Measurements from ENCODE around the gene SRGN. TPM values are rescaled to one million over a fixed set of nuclear protein-coding genes. Genes with fewer than 3 reads are reported as not detected.
"Not testable (repeated sequence)": the region's sequence is repeated elsewhere in the genome, so short reads cannot be mapped to it uniquely, and the experiment has no call there.

SRGN gene, protein sequence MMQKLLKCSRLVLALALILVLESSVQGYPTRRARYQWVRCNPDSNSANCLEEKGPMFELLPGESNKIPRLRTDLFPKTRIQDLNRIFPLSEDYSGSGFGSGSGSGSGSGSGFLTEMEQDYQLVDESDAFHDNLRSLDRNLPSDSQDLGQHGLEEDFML
- total RNA-seq = 10 to 100 TPM; 52.7 to 55.7 TPM

GRCh38 chr10:69087590-69088470 is at the start of gene SRGN:
Gene SRGN, plus strand, starts transcription at chr10:69088103. Its CDS starts 55 bp downstream, at chr10:69088158.
- ATAC-seq (peak; percentile 71), DNase-seq (peak; percentile 40 to 86 (median 57))
- WGBS, 2 donors = 27 to 45% methylated on average over 10 of the region's 10 CpGs
- Histone ChIP-seq H3K27me3 (no peaks in the 10 kb centered on the region), H3K27ac (peak within 1 kb of the TSS in 3 of 4 donors; percentile 36 to 76 (median 57)), H3K9me3 (no peaks in the 10 kb centered on the region), H3K4me3 (no peak within 1 kb of the TSS), H3K4me1 (peaks cover under 1% of the 10 kb centered on the region), H3K36me3 (replicated peaks in 1 of 2; ENCODE audit: insufficient read depth in 1 of 2, low read depth in 2 of 2) (no peaks in the 10 kb centered on the region)
- intact Hi-C loops (cut with DNase I) = no loop called here
- no peak for TF ChIP-seq CTCF (IDR thresholded peaks at IDR 0.05)
- peak; percentile 13 to 87 (median 69) for TF ChIP-seq POLR2A (IDR thresholded peaks at IDR 0.05)

DNA sequence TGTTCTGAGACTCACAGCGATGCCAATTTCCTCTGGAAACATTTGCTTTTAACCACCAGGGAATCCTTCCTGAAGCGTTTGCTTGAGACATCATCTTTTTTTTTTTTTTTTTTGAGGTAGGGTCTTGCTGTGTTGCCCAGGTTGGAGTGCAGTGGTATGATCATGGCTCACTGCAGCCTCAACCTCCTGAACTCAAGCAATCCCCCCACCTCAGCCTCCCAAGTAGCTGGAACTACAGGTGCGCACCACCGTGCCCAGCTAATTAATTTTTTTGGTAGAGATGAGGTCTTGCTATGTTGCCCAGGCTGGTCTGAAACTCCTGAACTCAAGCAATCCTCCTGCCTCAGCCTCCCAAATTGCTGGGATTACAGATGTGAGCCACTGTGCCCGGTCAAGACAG is 47.0 kb upstream of the SRGN start:
- intact Hi-C loops (cut with DNase I) = not testable (repeated sequence)

DNA sequence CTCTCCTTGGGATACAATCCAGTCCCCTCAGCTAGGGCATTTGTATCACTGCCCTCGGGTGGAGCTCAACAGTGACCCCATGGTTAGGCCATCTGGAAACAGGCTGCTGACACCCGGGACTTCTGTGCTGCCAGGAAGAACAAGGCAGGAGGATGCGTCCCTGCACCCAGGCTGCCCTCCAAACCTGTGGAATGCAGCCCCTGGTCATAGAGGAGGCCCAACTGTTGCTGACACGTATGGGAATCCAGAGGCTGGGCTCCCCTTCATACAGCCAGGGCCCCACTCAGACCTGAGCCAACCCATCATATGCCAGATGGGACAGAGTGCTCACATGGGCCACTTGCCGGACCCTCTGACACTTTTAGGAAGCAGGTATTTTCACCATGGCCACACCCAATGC is 45.5 kb upstream of the SRGN start:
- DNase-seq (no peak), ATAC-seq (no peak)
- TF ChIP-seq POLR2A (IDR thresholded peaks at IDR 0.05) (no peak), CTCF (IDR thresholded peaks at IDR 0.05) (no peak)
- Histone ChIP-seq H3K9me3 (no peaks in the 10 kb centered on the region), H3K4me1 (no peaks in the 10 kb centered on the region), H3K27me3 (no peaks in the 10 kb centered on the region), H3K27ac (no peak overlapping the region), H3K36me3 (replicated peaks in 1 of 2; ENCODE audit: insufficient read depth in 1 of 2, low read depth in 2 of 2) (no peaks in the 10 kb centered on the region), H3K4me3 (no peak overlapping the region)
- WGBS, 2 donors = 37 to 96% methylated on average over 2 to 5 of the region's 5 CpGs
- intact Hi-C loops (cut with DNase I) = no loop called here

More for the DNA sequence above, 47.0 kb upstream of the SRGN start:
- H3K36me3 ChIP-seq (replicated peaks in 1 of 2; ENCODE audit: insufficient read depth in 1 of 2, low read depth in 2 of 2); H3K27me3 ChIP-seq; ATAC-seq; H3K4me3 ChIP-seq; DNase-seq; H3K9me3 ChIP-seq; H3K27ac ChIP-seq; H3K4me1 ChIP-seq: not testable (repeated sequence)
- 72 to 75% methylated on average over 5 of the region's 5 CpGs for WGBS, 2 donors

DNA sequence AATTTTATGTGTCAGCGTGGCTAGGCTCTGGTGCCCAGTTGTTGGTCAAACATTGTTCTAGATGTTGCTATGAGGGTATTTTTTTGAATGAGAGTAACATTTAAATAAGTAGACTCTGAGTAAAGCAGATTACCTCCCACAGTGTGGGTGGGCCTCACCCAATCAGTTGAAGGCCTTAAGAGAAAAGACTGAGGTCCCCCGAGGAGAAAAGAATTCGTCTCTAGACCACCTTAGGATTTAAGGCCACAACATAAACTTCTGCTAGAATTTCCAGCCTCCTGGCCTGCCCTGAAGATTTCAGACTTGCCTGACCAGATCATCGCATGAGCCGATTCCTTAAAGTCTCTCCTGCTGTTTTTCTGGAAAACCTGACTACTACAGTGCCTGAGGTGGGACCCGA is 45.1 kb upstream of the SRGN start:
- DNase-seq = no peak
- Histone ChIP-seq H3K4me3 (no peak overlapping the region), H3K27ac (no peak overlapping the region), H3K9me3 (no peaks in the 10 kb centered on the region), H3K36me3 (replicated peaks in 1 of 2; ENCODE audit: insufficient read depth in 1 of 2, low read depth in 2 of 2) (no peaks in the 10 kb centered on the region), H3K4me1 (no peaks in the 10 kb centered on the region), H3K27me3 (no peaks in the 10 kb centered on the region)
- intact Hi-C loops (cut with DNase I) = no loop called here
- WGBS, 2 donors = 84 to 86% methylated on average over 6 of the region's 6 CpGs
- TF ChIP-seq POLR2A (IDR thresholded peaks at IDR 0.05) (no peak), CTCF (IDR thresholded peaks at IDR 0.05) (no peak)
- no peak for ATAC-seq

GRCh38 chr10:69043931-69044531 is 43.9 kb upstream of the SRGN start:
- intact Hi-C loops (cut with DNase I) = no loop called here
- Histone ChIP-seq H3K9me3 (no peaks in the 10 kb centered on the region), H3K27me3 (no peaks in the 10 kb centered on the region), H3K4me3 (no peak overlapping the region), H3K36me3 (replicated peaks in 1 of 2; ENCODE audit: insufficient read depth in 1 of 2, low read depth in 2 of 2) (no peaks in the 10 kb centered on the region), H3K27ac (peak overlapping the region in 1 of 4 donors; percentile 50), H3K4me1 (no peaks in the 10 kb centered on the region)
- DNase-seq (no peak), ATAC-seq (no peak)
- TF ChIP-seq POLR2A (IDR thresholded peaks at IDR 0.05) = no peak
- TF ChIP-seq CTCF (IDR thresholded peaks at IDR 0.05) = no peak
- 62 to 72% methylated on average over 10 of the region's 10 CpGs for WGBS, 2 donors

Measured in body of pancreas (tissue), 4 donors.